ENCODE data around the gene TGFBR2. TPM values are rescaled to one million over a fixed set of nuclear protein-coding genes. Genes with fewer than 3 reads are reported as not detected.

The TGFBR2 gene
- total and polyA plus RNA-seq, 2 donors = 128 to 161 TPM

DNA sequence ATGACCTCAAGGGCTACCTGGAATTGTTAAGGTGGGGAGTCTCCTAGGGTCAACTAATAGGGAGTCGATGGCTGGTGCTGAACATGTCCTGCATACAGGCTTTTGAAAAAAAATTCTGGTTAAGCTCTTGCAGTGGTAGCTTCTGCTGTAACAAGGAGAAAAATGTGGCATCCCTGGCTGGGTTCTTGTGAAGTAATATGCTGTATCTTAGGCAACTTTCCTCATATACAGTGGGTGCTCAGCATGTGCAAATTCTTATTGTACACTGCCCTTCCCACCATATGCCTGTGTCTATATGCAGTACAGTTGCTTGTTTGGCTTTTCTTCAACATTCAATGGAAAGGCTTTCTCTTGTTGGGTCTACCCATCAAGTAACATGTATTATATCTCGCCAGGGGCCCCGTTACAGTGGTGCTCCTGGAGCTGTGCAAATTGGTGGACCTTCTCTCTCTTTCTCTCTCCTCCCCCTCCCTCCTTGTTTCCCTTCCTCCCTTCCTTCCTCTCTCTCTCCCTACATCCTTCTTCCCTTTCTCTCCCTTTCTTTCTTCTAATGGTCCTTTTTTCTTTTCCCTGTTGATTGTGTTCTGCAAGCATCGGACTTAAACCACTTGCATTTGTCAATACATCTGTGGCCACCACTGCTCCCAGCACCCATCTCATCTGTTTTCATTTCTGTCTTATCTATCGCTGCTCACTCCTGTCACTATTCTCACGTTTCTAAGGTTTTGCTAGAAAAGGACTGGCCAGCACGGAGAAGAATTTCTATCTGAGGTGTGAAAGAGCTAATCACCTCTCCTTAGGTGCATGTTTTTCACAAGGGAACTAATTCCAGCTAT, 35.2 kb downstream of the TGFBR2 start:
- DNase-seq (ENCODE audit: extremely low spot score) = no peak
- H3K4me3 ChIP-seq (ENCODE audit: low read depth, low read length) = no peak overlapping the region
- no peak overlapping the region for H3K27ac ChIP-seq (ENCODE audit: low read depth)
- peaks cover 2% of the 10 kb centered on the region for H3K36me3 ChIP-seq (ENCODE audit: insufficient read depth)
- WGBS = 87% methylated on average over 7 of the region's 7 CpGs
- peaks cover 3% of the 10 kb centered on the region for H3K4me1 ChIP-seq (ENCODE audit: insufficient read depth)

DNA sequence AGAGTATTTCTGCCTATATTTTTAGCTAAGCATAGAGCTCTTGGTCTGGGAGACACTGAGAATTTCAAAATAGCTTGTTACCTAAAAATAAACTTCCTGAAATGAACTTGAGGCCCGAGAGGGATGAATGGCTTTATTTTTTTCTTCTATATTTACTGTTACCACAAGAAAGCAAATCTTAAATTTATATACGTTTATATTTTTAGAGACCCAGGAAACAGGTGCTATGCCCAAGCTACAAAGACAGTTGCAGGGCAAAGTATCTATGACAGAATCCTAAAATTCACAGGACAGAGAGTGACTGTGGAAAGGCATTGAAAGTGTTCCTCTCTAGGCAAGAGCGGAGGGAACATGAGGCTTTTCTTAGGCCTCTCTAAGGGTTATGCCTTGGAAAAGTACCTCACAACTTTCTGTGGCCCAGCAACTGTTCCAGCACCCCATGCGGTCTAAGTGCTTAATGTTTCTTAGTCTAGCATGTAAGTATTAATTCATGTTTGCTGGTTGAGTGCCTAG, 36.5 kb downstream of the TGFBR2 start:
- peaks cover 5% of the 10 kb centered on the region for H3K36me3 ChIP-seq (ENCODE audit: insufficient read depth)
- no peak for DNase-seq (ENCODE audit: extremely low spot score)
- H3K4me3 ChIP-seq (ENCODE audit: low read depth, low read length) = no peak overlapping the region
- H3K27ac ChIP-seq (ENCODE audit: low read depth) = no peak overlapping the region
- 28% methylated on average over 4 of the region's 4 CpGs for whole genome bisulfite sequencing
- H3K4me1 ChIP-seq (ENCODE audit: insufficient read depth) = peaks cover 3% of the 10 kb centered on the region

DNA sequence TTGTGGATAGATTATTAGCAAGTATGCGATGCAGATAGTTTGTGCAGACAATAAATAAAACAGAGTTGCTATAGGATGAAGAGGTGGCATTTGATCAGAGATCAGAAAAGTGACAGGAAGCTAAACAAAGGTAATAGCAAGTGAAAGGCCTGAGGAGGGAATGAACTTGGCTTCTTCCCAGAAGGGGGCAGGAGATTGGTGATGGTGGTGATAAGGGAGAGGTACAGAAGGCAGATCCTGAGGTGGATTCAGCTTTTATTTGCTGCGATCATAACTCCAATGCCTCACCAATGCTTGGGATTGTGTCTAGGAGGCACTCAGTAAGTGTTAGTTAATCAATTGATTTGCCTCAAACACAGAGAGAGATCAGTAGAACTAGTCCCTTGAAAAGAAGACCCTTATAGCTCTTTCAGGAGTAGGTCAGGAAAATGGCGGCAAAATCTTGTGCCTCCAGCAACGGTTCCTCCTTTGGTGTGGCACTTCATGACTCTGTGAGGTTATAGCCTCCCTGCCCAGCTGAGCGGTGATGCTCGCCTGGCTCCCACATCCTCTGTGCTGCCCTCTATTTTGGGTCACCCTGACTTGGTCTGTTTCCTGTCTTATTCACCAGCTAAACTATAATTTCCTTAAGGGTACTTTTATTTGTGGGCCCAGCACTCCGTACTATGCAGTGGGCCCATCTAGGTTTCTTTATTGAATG, 37.5 kb downstream of the TGFBR2 start:
- H3K4me3 ChIP-seq (ENCODE audit: low read depth, low read length) = no peak overlapping the region
- H3K27ac ChIP-seq (ENCODE audit: low read depth) = peak overlapping the region; percentile 48
- peaks cover 3% of the 10 kb centered on the region for H3K4me1 ChIP-seq (ENCODE audit: insufficient read depth)
- no peak for DNase-seq (ENCODE audit: extremely low spot score)
- WGBS = 86% methylated on average over 7 of the region's 7 CpGs
- H3K36me3 ChIP-seq (ENCODE audit: insufficient read depth) = peaks cover 5% of the 10 kb centered on the region

DNA sequence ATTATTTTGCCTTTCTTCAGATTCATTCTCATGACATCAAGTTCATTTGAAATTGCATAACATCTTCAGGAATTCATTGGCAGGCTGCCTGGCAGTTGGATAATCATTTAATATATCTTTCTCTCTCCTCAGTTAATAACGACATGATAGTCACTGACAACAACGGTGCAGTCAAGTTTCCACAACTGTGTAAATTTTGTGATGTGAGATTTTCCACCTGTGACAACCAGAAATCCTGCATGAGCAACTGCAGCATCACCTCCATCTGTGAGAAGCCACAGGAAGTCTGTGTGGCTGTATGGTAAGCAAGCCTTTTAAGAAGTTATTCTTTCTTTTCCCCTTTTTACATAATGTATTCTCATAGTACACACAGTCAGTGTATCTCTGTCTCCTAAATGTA, 38.2 kb downstream of the TGFBR2 start:
- 0% methylated on average over 2 of the region's 2 CpGs for WGBS
- Histone ChIP-seq H3K36me3 (ENCODE audit: insufficient read depth) (peaks cover 5% of the 10 kb centered on the region), H3K27ac (ENCODE audit: low read depth) (no peak overlapping the region), H3K4me3 (ENCODE audit: low read depth, low read length) (no peak overlapping the region), H3K4me1 (ENCODE audit: insufficient read depth) (peaks cover 3% of the 10 kb centered on the region)
- no peak for DNase-seq (ENCODE audit: extremely low spot score)

DNA sequence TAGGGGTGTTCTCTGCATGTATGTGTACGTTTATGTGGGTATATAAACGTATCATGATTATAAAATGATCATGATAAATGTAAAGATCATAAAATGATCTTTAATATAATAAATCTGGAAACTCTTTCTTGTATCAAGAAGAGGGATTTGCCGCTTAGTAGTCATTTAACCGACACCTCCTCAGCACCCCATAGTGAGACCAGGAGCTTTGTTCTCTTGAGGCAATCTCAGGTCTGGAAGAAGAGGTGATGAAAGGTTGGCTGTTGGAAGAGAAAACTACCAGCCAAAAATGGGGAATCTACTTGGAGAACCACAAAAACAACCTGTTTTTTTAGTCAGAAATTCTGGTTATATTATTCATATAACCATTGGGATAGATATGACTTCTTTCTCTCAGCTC, 38.7 kb downstream of the TGFBR2 start:
- DNase-seq (ENCODE audit: extremely low spot score) = no peak
- 87% methylated on average over 4 of the region's 4 CpGs for WGBS
- Histone ChIP-seq H3K27ac (ENCODE audit: low read depth) (no peak overlapping the region), H3K4me3 (ENCODE audit: low read depth, low read length) (no peak overlapping the region), H3K36me3 (ENCODE audit: insufficient read depth) (peaks cover 5% of the 10 kb centered on the region), H3K4me1 (ENCODE audit: insufficient read depth) (peaks cover 3% of the 10 kb centered on the region)

DNA sequence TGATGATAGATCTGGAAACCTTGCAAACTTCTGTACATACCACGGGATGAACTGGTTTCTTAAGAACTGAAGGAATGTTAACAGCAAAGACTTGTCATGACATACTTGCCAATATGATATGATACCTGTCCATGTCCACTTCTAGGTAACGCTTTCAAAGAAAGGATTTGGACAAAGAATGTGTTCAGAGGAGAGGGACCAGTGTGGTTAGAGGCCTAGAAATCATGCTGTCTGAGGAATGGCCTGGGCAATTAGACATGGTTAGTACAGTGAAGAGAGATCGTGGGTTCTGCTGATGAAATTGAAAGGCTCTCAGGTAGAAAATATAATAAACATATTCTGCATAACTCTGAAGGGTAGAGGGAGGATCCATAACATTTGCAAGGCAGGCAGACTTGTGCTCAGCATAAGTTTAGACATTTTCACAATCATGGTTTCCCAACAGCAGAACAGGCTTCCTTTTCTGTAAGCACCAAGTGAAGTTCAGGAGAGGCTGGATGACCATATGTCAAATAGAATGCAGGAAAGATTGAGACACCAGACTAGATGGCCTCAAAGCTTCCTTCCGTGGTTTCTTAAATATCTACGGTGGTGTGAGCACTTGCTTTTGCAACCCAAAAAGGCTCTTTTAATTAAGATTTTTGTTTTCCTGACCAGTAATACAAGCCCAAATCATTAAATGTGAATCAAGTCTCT, 39.9 kb downstream of the TGFBR2 start:
- H3K27ac ChIP-seq (ENCODE audit: low read depth) = no peak overlapping the region

DNA sequence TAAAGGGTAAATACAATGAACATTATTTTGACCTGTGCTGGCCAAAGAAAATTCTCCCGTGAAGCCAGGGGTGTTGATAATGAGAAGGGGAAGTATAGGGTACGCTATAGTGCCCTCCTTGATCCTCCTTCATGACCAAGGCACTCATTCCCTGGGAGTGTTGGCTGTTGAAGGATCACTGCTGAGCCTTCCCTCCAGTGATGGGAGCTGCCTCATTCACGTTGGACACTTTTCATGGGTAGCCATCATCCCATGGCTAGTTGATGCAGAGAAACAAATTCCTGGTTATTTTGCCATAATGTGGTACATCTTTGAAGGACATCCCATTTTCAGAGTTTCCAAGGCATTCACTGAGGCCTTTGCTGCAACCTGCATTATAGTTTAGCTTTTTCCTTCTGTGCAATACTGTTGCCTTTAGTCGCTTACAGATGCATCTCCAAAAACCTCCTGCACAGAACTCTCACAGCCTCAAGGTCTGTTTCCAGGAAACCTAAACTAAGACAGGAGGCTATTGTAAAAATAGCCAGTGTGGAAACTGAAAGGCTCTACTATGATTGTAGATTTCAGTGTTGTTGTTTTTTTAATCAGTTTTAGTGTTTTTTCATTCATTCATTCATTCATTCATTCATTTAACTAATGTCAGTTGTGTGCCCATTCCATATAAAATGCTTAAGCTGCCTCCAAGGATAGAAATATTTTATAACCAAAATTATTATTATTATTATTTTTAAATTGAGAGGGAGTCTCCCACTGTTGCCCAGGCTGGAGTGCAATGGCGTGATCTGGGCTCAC, 40.8 kb downstream of the TGFBR2 start:
- H3K27ac ChIP-seq (ENCODE audit: low read depth) = no peak overlapping the region

More for the DNA sequence above, 39.9 kb downstream of the TGFBR2 start:
- 91% methylated on average over 5 of the region's 5 CpGs for WGBS
- DNase-seq (ENCODE audit: extremely low spot score) = no peak
- Histone ChIP-seq H3K4me3 (ENCODE audit: low read depth, low read length) (no peak overlapping the region), H3K36me3 (ENCODE audit: insufficient read depth) (peaks cover 6% of the 10 kb centered on the region), H3K4me1 (ENCODE audit: insufficient read depth) (peaks cover 3% of the 10 kb centered on the region)

DNA sequence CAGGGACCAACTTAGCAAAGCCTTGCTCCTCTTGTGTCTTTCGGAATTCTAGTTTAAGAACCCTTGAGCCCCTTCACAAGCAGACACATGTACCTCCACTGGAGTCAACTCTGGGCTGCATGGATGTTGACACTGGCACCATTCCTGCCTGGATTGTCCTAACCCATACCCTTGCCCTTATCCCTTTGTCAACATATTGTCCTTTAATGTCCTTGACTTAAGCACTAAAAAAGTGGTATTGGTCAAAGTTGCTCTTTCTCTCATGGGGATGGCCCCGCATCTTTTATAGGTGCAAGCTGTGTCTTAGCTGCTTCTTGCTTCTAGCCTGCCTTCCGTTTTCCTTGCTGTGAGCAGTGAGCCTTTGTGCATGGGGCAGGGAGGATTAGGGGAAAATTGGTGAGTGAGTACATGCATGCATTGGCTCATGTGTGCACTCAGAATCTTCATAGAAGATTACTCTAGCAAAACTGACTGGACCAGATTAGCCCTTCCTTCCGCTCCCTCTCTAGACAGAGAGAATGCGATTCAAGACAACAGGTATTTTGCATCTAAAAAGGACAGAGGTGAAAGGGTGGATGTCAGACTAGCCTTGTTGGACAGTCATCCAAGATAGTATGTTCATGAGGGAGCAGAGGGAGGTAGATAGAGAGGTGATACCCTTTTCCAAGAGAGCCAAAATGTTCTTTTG, 42.4 kb downstream of the TGFBR2 start:
- no peak for DNase-seq (ENCODE audit: extremely low spot score)
- 95% methylated on average over 5 of the region's 5 CpGs for WGBS
- H3K36me3 ChIP-seq (ENCODE audit: insufficient read depth) = peaks cover 9% of the 10 kb centered on the region
- no peak overlapping the region for H3K4me3 ChIP-seq (ENCODE audit: low read depth, low read length)
- no peak overlapping the region for H3K27ac ChIP-seq (ENCODE audit: low read depth)
- H3K4me1 ChIP-seq (ENCODE audit: insufficient read depth) = peaks cover 3% of the 10 kb centered on the region

More for the DNA sequence above, 40.8 kb downstream of the TGFBR2 start:
- H3K4me1 ChIP-seq (ENCODE audit: insufficient read depth) = peaks cover 3% of the 10 kb centered on the region
- peaks cover 9% of the 10 kb centered on the region for H3K36me3 ChIP-seq (ENCODE audit: insufficient read depth)
- WGBS = 91% methylated on average over 5 of the region's 5 CpGs
- H3K4me3 ChIP-seq (ENCODE audit: low read depth, low read length) = no peak overlapping the region
- no peak for DNase-seq (ENCODE audit: extremely low spot score)

DNA sequence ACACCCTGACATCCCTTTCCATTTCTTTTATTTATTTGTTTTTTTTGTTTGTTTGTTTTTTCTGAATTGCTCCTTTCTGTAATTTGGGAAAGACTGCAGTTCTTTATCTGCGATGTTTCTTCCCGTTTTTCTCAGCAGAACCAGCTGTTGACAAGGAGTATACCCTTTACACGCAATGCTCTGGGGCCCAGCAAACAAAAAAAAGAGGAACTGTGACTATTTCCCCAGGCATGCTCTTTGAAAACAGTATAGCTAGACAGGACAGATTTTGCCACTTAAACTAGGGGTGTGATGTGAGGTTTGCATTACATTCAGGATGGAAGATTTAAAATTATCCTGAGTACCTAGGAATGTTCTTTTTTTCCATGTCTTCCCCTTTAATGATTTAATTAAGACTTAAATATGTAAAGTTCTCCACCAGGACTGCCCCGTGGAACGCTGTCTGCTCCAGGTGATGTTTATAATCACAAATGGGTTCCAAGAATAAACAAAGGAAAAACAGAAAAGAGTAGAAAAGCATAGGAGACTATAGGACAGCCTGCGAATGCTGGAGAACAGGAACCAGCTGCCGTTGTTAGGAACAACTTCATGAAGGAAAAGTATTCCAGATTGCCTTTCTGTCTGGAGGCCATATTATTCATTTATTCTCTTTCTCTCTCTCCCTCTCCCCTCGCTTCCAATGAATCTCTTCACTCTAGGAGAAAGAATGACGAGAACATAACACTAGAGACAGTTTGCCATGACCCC, 43.3 kb downstream of the TGFBR2 start:
- no peak for DNase-seq (ENCODE audit: extremely low spot score)
- Histone ChIP-seq H3K4me1 (ENCODE audit: insufficient read depth) (no peaks in the 10 kb centered on the region), H3K4me3 (ENCODE audit: low read depth, low read length) (no peak overlapping the region), H3K27ac (ENCODE audit: low read depth) (no peak overlapping the region), H3K36me3 (ENCODE audit: insufficient read depth) (peaks cover 9% of the 10 kb centered on the region)
- WGBS = 47% methylated on average over 9 of the region's 9 CpGs

DNA sequence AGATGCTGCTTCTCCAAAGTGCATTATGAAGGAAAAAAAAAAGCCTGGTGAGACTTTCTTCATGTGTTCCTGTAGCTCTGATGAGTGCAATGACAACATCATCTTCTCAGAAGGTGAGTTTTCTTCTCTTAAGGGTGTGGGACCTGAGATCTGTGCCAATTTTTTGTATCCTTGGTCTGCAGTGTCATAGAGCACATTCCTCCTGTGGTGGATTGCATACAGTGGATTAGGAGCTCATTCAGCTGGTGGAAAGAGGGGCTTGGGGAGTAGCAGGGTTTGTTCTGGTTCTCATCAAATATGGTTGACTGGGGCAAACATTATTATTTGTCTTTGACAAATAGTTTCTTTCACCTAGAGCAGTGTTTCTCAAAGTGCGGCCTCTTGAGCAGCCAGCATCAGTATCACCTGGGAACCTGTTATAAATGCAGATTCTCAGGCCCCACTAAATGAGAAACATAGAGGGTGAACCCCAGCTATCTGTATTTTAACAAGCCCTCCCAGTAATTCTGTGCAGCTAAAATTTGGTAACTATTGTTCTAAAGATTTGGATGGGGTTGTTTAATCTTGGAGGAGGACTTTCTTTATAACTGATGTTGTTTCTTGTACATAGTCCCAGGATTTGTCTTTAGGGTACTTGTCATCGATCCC, 44.1 kb downstream of the TGFBR2 start:
- no peak overlapping the region for H3K27ac ChIP-seq (ENCODE audit: low read depth)
- WGBS = 98% methylated on average over 2 of the region's 2 CpGs
- peaks cover 9% of the 10 kb centered on the region for H3K36me3 ChIP-seq (ENCODE audit: insufficient read depth)
- no peaks in the 10 kb centered on the region for H3K4me1 ChIP-seq (ENCODE audit: insufficient read depth)
- no peak for DNase-seq (ENCODE audit: extremely low spot score)
- H3K4me3 ChIP-seq (ENCODE audit: low read depth, low read length) = no peak overlapping the region

DNA sequence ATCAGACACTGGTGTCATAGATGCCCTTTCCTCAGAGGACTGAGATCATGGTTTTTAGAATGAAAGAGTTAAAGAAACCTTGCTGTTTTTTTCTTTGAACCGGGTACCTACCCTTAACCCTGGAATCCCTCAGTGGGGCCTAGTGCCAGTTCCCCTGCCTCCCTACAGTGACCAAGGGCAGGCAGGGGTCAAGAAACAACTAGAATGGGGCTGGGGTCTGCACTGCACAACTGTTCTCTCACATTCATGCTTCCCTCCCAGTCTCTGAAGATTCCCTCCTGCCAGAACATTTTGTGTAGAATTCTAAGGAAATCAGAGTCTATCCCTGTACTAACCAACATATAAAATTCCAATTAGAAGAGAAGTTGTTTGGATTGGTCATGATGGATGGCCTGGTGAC, 47.9 kb downstream of the TGFBR2 start:
- peaks cover 5% of the 10 kb centered on the region for H3K36me3 ChIP-seq (ENCODE audit: insufficient read depth)
- no peak overlapping the region for H3K27ac ChIP-seq (ENCODE audit: low read depth)
- H3K4me3 ChIP-seq (ENCODE audit: low read depth, low read length) = no peak overlapping the region
- no peak for DNase-seq (ENCODE audit: extremely low spot score)
- WGBS = 70% methylated on average over 1 of the region's 1 CpG
- H3K4me1 ChIP-seq (ENCODE audit: insufficient read depth) = peaks cover under 1% of the 10 kb centered on the region
